Measurements from ENCODE around the gene FNDC3B. TPM values are rescaled to one million over a fixed set of nuclear protein-coding genes. Genes with fewer than 3 reads are reported as not detected.

Gene FNDC3B
- total and polyA plus RNA-seq, 2 donors (not counting 3 experiments of a cell fraction or from before 2014, with no cell fraction given): 91.6 to 295 TPM

- no peaks in the 10 kb centered on the region for H3K27me3 ChIP-seq (ENCODE audit: control insufficient read depth in 2 of 2, insufficient read depth in 2 of 2, low read length in 2 of 2)
- no peak overlapping the region for H3K9ac ChIP-seq (replicated peaks; ENCODE audit: extremely low read depth, insufficient read depth, low read length)
- FAIRE-seq (peak; percentile 80), DNase-seq (ENCODE audit: low read depth, low spot score) (peak; percentile 65)
- H3K9me1 ChIP-seq (replicated peaks; ENCODE audit: control insufficient read depth, extremely low read depth, insufficient read depth, low read length): no peaks in the 10 kb centered on the region
- H3K4me2 ChIP-seq (ENCODE audit: insufficient read depth, low read length): peak overlapping the region; percentile 13
- H2AFZ ChIP-seq (ENCODE audit: low read depth, low read length): no peak overlapping the region
- BruUV-seq (replicated peaks): no TSS peak
- ChIA-PET CTCF (no interaction called here), POLR2A (no interaction called here)
- intact Hi-C loops (cut with micrococcal nuclease) (loop anchor here (5.0 kb wide), 1 partner anchor 42 kb away; no protein-coding TSS in a partner anchor), dilution Hi-C loops (cut with MboI; ENCODE audit: extremely low pct_ligation_motif_present, low sequenced_read_pairs) (no loop called here)
- peaks cover 8 to 13% of the 10 kb centered on the region in 2 experiments for H3K36me3 ChIP-seq (ENCODE audit: control insufficient read depth in 2 of 2, extremely low read depth in 1 of 2, insufficient read depth in 2 of 2, low read length in 2 of 2)
- H3K79me2 ChIP-seq (ENCODE audit: control insufficient read depth, insufficient read depth, low read length): peaks cover 63% of the 10 kb centered on the region
- peaks cover 42% of the 10 kb centered on the region for H3K4me1 ChIP-seq (ENCODE audit: control insufficient read depth, extremely low read depth, insufficient read depth, low read length)
- TF ChIP-seq GATA2 (IDR thresholded peaks at IDR 0.05; ENCODE audit: insufficient read depth, insufficient read length, low read depth, low read length) (no peak), JUN (IDR thresholded peaks at IDR 0.05; ENCODE audit: borderline replicate concordance, insufficient read depth, insufficient read length, low read depth) (peak; percentile 84), CTCF (IDR thresholded peaks at IDR 0.05; ENCODE audit: extremely low read depth in 1 of 2, insufficient read depth in 1 of 2, low read depth in 1 of 2, low read length in 2 of 2) (no peak), POLR2AphosphoS5 (IDR thresholded peaks at IDR 0.05; ENCODE audit: insufficient read depth, low read depth, low read length) (no peak), MYC (IDR thresholded peaks at IDR 0.05; ENCODE audit: low read depth, low read length) (no peak), FOS (IDR thresholded peaks at IDR 0.05; ENCODE audit: borderline replicate concordance, insufficient read depth, low read length) (peak; percentile 56), POLR2A (IDR thresholded peaks at IDR 0.05; ENCODE audit: low read depth, low read length) (no peak), EZH2 (IDR thresholded peaks at IDR 0.05; ENCODE audit: borderline replicate concordance, low read depth, low read length, severe bottlenecking) (no peak), MAX (IDR thresholded peaks at IDR 0.05; ENCODE audit: insufficient read depth, insufficient read length) (no peak)
- no peak overlapping the region for H3K4me3 ChIP-seq (replicated peaks in 1 of 3; ENCODE audit: insufficient read depth in 1 of 3, low read depth in 1 of 3, low read length in 3 of 3)
- peaks cover 5% of the 10 kb centered on the region for H4K20me1 ChIP-seq (replicated peaks; ENCODE audit: control insufficient read depth, extremely low read depth, insufficient read depth, low read length)
- H3K9me3 ChIP-seq (replicated peaks; ENCODE audit: control insufficient read depth, insufficient read depth, low read length): peaks cover 5% of the 10 kb centered on the region
- H3K27ac ChIP-seq (ENCODE audit: insufficient read depth, low read depth, low read length): peak overlapping the region; percentile 24
These were observed 204.6 kb downstream of the FNDC3B start for GRCh38 chr3:172244011-172244410.
